Measurements from ENCODE around the gene TGM5. TPM values are rescaled to one million over a fixed set of nuclear protein-coding genes. Genes with fewer than 3 reads are reported as not detected.

TGM5 gene
- total RNA-seq, 1 donor from 2014 or later, result 0.32 TPM

- Histone ChIP-seq H3K4me3 (no peak overlapping the region), H3K27ac (no peak overlapping the region), H3K4me1 (no peaks in the 10 kb centered on the region), H3K27me3 (ENCODE audit: low read depth) (peaks cover 15% of the 10 kb centered on the region), H3K36me3 (no peaks in the 10 kb centered on the region), H3K9me3 (no peaks in the 10 kb centered on the region)
- no peak for DNase-seq
- TF ChIP-seq CTCF (IDR thresholded peaks at IDR 0.05), result no peak
- ATAC-seq, result no peak
- intact Hi-C loops (cut with DNase I), result no loop called here
These were observed 56.5 kb downstream of the TGM5 start for GRCh38 chr15:43210172-43210745.

- no peaks in the 10 kb centered on the region for H3K36me3 ChIP-seq
- DNase-seq, result no peak
- H3K27ac ChIP-seq, result no peak overlapping the region
- no peak for TF ChIP-seq CTCF (IDR thresholded peaks at IDR 0.05)
- no peak for ATAC-seq
- no peaks in the 10 kb centered on the region for H3K4me1 ChIP-seq
- H3K4me3 ChIP-seq, result no peak overlapping the region
- H3K27me3 ChIP-seq (ENCODE audit: low read depth), result peaks cover 15% of the 10 kb centered on the region
- intact Hi-C loops (cut with DNase I), result no loop called here
- H3K9me3 ChIP-seq, result no peaks in the 10 kb centered on the region
These were observed 57.5 kb downstream of the TGM5 start for GRCh38 chr15:43209059-43209824.

GRCh38 chr15:43208052-43209002 lies 58.4 kb downstream of the TGM5 start:
- ATAC-seq (no peak), DNase-seq (no peak)
- H3K36me3 ChIP-seq, result no peaks in the 10 kb centered on the region
- peaks cover 15% of the 10 kb centered on the region for H3K27me3 ChIP-seq (ENCODE audit: low read depth)
- TF ChIP-seq CTCF (IDR thresholded peaks at IDR 0.05), result no peak
- intact Hi-C loops (cut with DNase I), result no loop called here
- H3K4me3 ChIP-seq, result no peak overlapping the region
- no peaks in the 10 kb centered on the region for H3K4me1 ChIP-seq
- H3K9me3 ChIP-seq, result no peaks in the 10 kb centered on the region
- H3K27ac ChIP-seq, result no peak overlapping the region

- no peak for TF ChIP-seq CTCF (IDR thresholded peaks at IDR 0.05)
- intact Hi-C loops (cut with DNase I), result no loop called here
- Histone ChIP-seq H3K27ac (no peak overlapping the region), H3K36me3 (no peaks in the 10 kb centered on the region), H3K27me3 (ENCODE audit: low read depth) (peaks cover 15% of the 10 kb centered on the region), H3K4me3 (no peak overlapping the region), H3K9me3 (no peaks in the 10 kb centered on the region), H3K4me1 (no peaks in the 10 kb centered on the region)
- no peak for DNase-seq
- no peak for ATAC-seq
These were observed 59.7 kb downstream of the TGM5 start for GRCh38 chr15:43207024-43207423.

GRCh38 chr15:43206054-43206453 lies 60.7 kb downstream of the TGM5 start:
- no peak overlapping the region for H3K4me3 ChIP-seq
- peaks cover 10% of the 10 kb centered on the region for H3K27me3 ChIP-seq (ENCODE audit: low read depth)
- intact Hi-C loops (cut with DNase I), result no loop called here

More at GRCh38 chr15:43206054-43206453, 60.7 kb downstream of the TGM5 start:
- no peak for TF ChIP-seq CTCF (IDR thresholded peaks at IDR 0.05)
- DNase-seq, result no peak
- H3K36me3 ChIP-seq, result no peaks in the 10 kb centered on the region
- H3K4me1 ChIP-seq, result no peaks in the 10 kb centered on the region
- no peak overlapping the region for H3K27ac ChIP-seq
- ATAC-seq, result no peak
- H3K9me3 ChIP-seq, result no peaks in the 10 kb centered on the region
